ENCODE results near the gene TENM3. TPM values are rescaled to one million over a fixed set of nuclear protein-coding genes. Genes with fewer than 3 reads are reported as not detected.
A peak's percentile ranks its signal among the peaks of the same experiment; 100 is the strongest.
"Not testable (repeated sequence)": the region's sequence is repeated elsewhere in the genome, so short reads cannot be mapped to it uniquely, and the experiment has no call there.

The TENM3 gene
- total RNA-seq, 1 experiment from 2014 or later, result 108 TPM

DNA sequence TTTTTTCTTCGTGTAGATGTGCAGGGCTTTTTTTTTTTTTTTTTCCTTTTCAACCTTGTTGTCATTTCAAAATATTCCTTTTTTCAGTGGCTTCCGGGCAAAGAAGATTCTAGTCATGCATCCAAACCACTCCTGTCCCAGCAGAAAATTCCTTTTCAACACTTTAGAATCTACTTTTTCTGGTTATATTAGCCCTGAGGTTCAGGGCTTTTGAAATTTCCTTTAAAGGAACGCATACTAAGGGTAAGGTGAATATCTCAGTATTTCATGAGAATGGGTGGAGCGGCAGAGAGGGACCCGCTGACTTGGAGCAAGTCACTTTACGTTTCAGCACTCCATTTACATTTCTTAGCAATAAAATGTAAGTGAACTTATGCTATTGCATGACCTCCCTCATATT, 15.6 kb upstream of the TENM3 start:
- no peak for DNase-seq (ENCODE audit: low spot score)

DNA sequence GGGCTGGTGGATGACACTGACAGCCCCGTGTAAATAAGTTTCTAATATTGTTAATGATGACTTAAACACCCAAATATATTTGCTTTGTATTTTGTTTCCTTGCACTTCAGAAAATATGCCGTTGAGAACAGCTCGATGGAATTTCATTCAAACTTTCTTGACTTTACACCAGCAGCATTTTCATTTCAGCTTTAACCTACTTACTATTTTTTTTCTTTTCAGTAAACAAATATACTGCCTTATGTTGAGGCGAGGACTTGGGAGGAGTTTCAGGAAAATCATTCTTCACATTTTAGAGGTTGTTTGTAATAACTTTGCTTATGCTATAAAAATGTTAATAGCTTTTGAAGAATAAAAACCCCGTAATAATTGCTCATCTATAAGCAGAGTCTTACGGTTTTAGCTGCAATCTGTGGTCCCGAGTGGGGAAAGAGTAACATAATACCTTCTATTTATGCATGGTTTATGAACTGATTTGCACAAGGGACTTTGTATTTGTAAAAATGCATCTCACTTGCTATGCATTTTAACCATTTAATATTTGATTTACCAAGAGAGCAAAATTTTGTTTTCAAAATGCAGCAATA, 14.1 kb upstream of the TENM3 start:
- DNase-seq (ENCODE audit: low spot score), result no peak

DNA sequence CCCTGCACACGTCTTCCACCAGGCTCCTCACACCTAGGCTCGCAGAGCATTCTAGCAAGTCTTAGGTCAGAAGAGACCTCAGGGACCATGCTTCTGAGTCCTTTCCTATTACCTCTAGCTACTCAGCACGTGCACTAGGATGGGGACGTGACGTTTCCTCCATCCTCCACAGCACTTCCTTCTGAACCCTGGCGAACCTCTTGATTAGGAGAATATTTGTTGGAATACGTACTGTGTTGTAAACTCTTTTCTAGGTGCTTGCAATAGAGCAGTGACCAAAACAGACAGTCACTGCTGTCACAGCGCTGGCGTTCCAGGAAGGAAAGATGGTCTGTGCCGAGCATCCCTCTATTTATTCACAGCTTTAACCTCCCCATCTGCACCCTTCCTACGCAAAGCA, 12.9 kb upstream of the TENM3 start:
- DNase-seq (ENCODE audit: low spot score), result no peak

DNA sequence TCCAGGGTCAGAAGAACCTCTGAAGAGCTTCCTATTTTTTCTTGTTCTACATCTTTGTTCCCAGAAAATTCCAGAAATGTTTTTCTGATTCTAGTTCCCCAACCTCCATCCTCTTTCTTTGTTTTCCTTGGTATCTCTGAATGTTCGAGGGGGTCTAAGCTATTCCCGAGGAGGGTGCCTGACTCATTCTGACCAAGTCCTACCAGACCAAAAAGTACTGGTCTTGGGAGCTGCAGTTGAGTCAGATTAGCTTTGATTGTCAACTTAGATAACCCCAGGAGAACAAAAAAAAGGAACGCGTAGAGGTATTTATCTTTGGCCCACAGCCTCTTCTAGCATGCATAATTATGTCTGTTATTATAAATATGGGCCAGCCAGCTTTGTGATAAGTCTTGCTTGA, 12.1 kb upstream of the TENM3 start:
- DNase-seq (ENCODE audit: low spot score), result no peak

DNA sequence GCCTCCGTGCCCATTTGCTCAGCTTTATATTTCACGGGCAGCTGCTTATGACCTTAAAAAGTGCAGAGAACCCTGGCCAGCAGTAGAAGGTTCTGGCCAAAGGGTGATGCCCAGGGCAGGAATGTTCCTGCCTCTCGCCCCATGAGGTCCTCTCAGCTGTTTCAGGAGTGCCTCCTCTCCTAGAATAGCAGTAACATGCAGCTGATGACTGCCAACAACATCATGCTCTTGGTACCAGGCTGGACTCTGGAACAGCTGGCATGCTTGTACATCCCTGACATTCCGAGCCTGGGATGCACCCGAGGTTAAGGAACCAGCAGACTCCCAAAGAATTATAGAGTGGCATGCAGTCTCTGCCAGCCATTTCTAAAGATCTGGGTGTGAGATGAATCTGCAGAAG, 11.7 kb upstream of the TENM3 start:
- no peak for DNase-seq (ENCODE audit: low spot score)

DNA sequence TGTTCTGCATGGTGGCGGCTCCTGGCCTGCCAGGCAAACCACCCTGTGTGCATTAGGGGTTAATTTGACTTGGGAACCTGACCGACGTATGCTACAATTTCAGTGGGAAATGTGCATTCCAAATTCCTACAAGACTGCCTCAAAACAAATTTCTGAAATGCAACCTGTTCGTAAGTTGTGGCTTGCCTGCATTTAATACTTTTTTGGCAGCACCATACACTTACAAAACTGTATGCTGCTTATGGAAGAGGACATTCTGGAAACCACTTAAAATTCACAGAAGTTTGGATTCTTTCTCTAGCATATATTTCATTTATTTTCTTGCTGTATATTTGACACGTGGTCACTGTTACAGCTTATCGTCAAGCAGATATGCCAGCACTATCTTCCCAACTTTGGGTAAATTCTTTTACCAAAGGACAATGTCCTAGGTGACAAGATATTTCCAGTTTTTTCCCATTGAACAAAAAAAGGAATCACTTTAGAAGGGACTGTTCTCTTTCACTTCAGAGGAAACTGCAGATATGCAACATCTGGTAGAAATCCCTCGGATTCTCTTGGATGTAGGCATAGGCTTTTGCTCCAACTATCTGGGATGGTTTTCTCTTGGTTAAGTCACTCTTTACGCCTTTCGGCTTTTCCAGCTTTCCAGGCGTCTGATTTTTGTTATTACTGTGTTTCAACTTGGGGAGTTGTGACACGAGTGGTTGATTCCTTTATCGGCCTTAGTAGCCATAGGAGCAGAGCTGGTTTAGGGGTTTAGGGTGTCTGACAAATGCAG, 9.7 kb upstream of the TENM3 start:
- no peak for DNase-seq (ENCODE audit: low spot score)

DNA sequence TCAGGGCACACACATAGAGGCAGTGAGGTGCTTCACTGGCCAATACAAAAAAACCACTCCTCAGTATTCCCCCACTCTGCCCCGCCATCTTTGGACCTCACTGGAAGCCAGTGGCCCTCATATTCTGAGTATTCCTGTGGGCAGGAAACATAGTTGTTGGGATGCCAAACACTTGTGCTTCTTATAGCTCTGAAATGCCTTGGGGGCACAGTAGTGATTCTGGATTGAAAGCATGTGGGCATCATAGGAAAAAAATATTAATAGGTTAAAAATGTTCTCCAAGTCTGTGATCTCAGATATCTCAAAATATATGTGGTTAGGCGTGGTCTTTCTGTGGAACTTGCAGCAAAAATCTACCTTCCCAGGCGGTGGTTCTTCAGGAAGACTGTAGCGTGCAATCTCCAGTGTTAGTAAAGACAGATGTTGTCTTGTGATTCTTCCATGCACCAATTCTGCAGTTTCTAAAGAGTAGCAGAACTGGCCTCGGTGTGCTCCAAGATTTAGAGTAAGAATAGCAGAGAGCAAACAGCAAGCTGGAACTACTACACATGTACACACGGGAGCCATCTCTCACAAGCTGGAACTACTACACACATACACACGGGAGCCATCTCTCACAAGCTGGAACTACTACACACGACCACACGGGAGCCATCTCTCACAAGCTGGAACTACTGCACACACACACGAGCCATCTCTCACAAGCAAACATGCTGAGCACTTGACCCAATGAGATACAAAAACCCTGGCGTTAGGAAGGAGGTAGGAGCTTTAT, 8.0 kb upstream of the TENM3 start:
- DNase-seq (ENCODE audit: low spot score), result no peak

DNA sequence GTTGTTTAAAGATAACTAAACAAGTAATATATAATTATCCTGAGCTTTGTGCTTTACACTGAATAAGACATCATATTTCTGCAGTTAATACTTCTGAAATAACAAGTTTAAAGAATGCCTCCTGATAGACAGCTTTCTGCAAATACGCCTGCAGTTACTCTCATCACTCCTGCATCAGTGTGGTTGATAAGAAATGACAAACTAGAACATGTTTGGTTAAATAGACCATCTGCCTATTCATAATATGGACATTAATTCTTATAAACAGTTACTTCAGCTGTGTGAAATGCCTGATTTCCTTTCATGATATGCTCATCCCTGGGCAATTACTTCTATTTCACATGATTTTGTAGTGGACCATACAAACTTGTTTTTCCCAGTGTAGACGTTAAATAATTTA, 7.0 kb upstream of the TENM3 start:
- DNase-seq (ENCODE audit: low spot score), result no peak

DNA sequence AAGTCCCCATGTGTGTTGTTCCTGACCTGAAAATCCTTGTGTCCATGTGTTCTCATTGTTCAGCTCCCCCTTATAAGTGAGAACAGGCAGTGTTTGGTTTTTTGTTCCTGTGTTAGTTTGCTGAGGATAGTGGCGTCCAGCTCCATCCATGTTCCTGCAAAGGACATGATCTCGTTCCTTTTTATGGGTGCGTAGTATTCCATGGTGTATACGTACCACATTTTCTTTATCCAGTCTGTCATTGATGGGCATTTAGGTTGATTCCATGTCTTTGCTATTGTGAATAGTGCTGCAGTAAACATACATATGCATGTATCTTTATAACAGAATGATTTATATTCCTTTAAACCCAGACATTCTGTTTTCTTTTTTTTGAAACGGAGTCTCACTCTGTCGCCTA, 6.2 kb upstream of the TENM3 start:
- not testable (repeated sequence) for DNase-seq (ENCODE audit: low spot score)

DNA sequence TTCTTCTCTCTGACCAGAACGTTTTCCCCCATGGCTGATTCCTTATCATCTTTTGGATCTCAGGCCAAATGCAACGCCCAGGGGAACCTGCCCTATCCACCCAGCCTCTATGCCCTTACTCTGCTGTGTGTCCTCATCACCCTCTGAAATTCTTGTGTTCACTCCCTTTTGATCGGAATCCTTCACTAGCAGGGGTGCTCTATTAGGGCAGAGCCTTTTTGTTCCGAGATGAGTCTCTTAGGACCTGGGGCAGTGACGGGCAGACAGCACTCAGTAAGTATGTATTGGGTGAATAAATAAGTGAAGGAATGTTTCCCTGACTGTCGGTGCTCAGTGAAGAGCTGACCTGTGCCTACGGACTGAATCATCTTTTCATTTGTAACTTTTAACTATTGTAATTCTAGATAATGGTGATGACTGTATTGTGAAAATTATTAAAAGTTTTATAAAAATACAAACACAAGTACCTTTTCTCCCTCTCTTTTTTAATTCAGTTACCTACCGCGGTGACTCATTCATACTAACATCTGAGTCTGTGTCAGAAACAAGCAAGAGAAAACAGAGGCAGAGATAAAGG, 4.8 kb upstream of the TENM3 start:
- no peak for DNase-seq (ENCODE audit: low spot score)

DNA sequence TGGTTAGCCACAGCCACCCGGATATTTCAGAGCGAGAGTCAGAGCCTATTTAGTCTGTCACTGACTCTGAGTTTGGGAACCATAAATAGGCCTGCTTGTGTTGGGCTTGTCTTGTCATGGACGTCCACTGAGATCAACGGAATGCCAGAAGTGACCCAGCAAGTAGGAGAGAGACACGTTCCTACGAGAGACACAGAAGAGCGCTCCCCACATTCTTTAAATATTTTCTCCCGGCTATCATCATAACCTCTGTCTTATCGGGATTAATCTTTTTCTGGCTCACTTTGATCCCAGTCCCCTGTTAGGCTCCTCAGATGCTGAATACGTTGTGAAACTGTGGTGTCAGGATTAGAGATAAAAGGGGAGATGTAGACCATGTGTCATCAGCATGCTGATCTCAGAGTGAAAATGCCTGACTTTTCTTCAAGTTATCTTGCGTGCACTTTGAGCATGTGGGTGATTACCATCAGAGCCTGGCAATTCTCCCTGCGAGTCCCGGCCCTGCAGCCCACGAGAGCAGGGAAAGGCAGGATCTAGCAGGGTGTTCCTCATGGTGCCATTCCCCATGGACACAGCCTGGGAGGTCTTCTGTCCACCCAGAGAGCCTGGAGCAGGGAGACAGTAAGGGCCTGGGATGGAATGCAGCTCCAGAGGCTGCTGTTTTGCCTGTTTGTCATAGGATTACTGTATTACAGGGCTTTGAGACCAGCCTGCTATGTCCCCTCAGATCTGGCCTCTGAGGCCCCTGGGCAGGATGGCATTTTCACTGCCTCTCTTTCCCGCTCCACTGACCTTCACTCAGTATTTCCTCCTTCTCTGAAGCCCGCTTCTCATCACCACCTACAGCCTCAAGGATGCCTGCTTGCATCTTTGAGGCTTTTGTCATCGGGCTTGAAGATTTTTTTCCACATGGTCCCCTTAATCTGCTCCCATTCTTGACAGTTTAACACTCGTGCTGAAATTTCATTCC, 2.8 kb upstream of the TENM3 start:
- peak; percentile 17 for DNase-seq (ENCODE audit: low spot score)

DNA sequence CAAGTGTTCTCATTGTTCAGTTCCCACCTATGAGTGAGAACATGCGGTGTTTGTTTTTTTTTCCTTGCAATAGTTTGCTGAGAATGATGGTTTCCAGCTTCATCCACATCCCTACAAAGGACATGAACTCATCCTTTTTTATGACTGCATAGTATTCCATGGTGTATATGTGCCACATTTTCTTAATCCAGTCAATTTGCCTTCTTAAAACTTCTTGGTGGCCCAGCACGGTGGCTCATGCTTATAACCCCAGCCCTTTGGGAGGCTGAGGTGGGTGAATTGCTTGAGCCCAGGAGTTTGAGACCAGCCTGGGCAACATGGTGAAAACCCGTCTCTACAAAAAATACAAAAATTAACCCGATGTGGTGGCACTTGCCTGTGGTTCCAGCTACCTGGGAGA, 942 bp upstream of the TENM3 start:
- not testable (repeated sequence) for DNase-seq (ENCODE audit: low spot score)

DNA sequence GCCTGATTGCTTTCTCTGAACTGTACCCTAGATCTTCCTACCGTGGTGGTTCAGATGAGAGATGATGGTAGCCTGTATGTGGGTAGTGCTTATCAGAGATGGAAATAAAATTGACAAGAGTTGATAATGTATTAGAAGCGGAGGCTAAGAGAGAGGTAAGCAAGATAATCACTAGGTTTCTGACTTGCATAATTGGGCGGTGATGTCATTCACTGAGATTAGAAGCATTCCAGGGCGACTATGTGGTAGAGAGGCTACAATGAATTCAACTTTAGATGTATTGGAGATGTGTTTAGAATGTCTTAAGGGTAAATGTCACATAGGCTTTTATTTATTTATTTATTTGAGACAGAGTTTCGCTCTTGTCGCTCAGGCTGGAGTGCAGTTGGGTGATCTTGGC, 415 bp upstream of the TENM3 start:
- DNase-seq (ENCODE audit: low spot score), result peak; percentile 66

DNA sequence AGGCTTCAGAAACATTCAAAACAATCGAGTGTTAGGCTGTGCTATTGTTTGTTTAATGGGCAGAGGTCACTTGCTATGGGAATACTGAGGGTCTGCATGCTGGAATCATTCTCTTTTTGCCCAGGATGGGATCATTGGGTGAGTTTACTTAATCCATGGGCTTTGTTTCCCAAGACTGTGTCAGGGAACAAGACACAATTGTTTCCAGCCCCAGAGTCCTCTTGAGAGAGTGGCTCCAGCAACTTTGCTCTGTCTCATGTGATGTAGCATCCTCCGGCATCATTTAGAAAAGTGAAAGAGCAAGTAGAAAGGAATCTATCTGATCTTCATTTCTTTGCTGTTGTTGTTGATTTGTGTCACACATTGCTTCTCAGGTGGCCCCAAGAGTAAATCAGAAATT, 1.8 kb downstream of the TENM3 start:
- no peak for DNase-seq (ENCODE audit: low spot score)

DNA sequence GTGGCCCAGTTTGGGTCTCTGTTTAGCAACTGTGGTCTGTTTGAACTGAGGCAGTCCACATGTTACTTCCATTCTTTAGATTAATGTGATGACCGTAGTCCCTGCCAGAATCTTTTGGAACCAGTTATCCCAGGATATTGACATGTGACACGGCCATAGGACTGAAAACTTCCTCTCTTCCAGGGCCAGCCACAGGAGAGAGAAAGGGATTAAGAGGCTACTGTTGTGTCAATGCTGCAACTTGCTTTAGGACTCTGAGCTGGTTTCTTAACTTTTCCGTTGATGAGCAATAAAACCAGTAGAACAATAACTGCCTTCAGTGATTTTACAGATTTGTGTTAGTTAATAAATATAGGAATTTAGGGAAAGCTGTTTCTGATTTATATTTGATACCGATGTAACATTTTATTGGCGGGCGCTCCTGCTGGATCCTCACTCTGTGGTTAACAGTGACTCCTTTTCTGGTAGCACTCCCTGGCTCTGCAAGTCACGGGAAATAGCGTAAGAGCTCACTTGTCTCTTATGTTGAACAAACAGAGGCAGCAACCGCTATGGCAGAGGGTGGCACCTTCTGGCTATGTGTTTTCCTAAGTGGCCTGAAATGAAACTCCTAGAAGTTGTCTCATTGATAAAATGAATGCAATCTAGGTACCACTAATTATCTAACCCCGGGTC, 2.5 kb downstream of the TENM3 start:
- DNase-seq (ENCODE audit: low spot score), result peak; percentile 37

DNA sequence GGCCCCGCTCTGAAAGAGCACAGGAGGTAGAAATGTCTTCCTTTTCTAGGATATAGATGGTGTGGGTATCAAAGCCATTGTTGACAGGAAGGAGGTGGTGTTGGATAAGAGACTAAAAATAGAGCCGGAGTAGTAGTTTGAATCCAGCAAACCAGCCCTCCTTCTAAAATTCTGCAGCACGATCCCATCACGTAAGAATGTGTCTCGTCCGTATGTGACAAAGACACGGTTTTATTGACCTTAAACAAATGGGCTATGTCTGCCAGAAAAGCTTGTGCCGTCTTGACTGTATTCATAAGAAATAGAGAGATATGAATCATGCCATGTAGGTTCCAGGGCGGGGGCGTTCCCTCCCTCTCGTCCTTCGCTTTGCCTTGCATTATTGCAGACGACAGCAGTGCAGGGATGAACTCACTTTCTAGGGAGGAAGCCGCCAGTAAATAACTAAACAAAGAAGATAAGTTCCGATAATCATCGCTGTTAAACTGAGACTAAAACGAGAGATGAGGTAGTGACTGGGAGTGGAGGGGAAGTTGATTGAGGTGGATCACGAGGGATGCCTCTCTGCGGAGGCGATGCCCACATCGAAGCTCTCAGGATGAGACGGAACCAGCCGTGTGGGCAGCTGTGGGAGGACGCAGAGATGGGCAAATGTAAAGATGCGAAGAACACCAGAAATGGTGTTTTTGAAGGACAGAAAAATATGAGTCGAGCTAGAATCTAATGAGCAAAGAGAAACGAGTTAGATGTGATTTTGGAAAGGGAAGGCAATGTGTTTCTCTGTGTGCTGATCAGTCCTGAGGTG, 3.4 kb downstream of the TENM3 start:
- DNase-seq (ENCODE audit: low spot score), result no peak

DNA sequence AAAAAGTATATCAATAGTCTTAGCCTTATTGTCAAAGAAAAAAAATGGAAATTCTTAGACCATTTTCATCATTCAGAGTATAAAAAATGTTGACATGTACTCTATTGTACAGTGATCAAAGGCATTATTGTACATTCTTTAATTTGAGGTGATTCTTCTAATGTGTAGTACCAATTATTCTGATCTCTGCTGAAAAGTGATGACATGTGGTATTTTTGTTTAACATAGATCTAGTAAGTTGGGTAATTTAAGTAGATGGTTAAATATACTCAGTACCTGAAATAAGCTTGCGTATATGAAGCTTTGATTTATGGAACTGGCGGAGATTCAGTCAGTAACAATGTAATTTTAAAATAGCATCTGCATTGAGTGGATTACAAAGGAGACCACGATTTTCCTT, 5.1 kb downstream of the TENM3 start:
- no peak for DNase-seq (ENCODE audit: low spot score)

DNA sequence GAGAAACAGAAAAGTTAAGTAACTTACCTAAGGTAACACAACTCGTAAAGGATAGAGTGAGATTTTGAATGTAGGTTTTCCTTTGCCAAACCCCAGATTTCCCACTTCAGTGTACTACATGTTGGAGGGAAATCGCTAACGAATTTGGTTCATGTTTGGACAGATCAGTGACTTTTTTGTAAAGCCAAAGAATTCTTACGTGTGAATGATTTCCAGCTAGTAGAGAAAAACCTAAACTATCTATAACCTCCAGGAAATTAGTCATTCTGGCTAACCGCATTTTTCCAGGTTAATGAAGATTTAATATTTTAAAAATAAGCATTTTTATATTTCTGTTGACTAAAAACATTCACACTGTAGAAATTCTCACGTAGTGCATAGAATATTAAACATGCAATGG, 7.2 kb downstream of the TENM3 start:
- DNase-seq (ENCODE audit: low spot score), result no peak

DNA sequence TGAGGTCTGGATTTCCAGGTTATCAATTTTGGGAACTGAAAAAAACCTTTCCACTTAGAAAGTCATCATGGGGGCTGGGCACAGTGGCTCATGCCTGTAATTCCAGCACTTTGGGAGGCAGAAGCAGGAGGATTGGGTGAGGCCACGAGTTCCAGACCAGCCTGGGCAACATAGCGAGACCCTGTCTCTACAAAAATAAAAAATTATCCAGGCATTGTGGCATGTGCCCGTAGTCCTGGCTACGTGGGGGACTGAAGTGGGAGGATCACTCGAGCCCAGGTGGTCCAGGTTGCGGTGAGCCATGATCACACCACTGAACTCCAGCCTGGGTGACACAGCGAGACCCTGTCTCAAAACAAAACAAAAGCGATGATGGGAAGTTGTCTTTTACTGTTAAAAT, 7.9 kb downstream of the TENM3 start:
- no peak for DNase-seq (ENCODE audit: low spot score)

DNA sequence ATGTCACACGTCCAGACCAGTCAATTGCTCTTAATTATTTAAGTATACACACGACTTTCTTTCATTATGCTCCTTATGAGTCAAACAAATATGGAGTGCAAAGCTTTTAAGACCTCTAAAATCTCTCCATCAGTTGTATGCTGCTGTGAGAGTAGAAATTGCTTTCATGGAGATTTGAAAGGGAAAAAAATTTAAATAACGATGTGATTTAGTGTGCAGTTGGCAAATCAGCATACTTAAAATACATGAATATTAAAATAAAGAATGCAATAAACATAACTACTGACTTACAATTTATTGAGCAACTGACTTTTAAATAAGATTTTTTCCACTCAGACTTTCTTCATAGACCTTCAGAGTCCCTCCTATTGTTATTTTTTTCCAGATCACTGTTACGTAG, 9.0 kb downstream of the TENM3 start:
- no peak for DNase-seq (ENCODE audit: low spot score)
